ENCODE data around the gene NLK.

NLK gene

DNA sequence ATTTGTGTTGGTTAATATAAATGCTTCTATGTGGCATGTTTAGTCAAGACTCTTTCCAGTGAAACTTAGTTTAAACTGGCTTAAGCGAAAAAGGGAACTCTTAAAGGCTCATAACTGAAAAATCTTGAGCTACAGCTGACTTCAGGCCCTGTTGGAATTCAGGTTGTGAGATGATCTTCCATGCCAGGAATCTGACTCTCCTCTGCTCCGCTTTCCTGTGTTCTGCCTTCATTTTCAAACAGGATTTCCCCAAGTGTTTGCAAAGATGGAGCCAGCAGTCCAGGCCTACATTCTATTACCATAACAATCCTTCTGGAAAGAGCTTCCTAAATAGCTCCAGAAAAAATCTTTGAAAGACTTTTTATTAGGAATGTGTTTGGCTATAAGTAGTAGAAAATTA lies 134.9 kb downstream of the NLK start:
- no peaks in the 10 kb centered on the region for H3K27me3 ChIP-seq (ENCODE audit: insufficient read depth, low read length, poor library complexity)
- H2AFZ ChIP-seq (ENCODE audit: low read depth, low read length): no peak overlapping the region
- TF ChIP-seq CTCF (IDR thresholded peaks at IDR 0.05; ENCODE audit: borderline replicate concordance, extremely low read depth, low read length, poor library complexity, severe bottlenecking) (no peak), EZH2 (IDR thresholded peaks at IDR 0.05; ENCODE audit: borderline replicate concordance, low read depth, low read length, severe bottlenecking) (no peak)
- H3K4me1 ChIP-seq (ENCODE audit: insufficient read depth, low read length): no peaks in the 10 kb centered on the region
- no peak overlapping the region for H3K4me3 ChIP-seq (ENCODE audit: low read depth in 1 of 2, low read length in 2 of 2)
- H3K79me2 ChIP-seq (ENCODE audit: insufficient read depth, low read length): no peaks in the 10 kb centered on the region
- H3K9ac ChIP-seq (ENCODE audit: low read depth, low read length): no peak overlapping the region
- no peak overlapping the region for H3K27ac ChIP-seq (ENCODE audit: low read length)
- no peak overlapping the region for H3K4me2 ChIP-seq (ENCODE audit: insufficient read depth, low read length)
- no peaks in the 10 kb centered on the region for H3K9me3 ChIP-seq (ENCODE audit: insufficient read depth, low read length, severe bottlenecking)
- ATAC-seq (ENCODE audit: insufficient read depth, low read depth): no peak
- DNase-seq: no peak
- no peaks in the 10 kb centered on the region for H4K20me1 ChIP-seq (ENCODE audit: insufficient read depth, low read length)
- peaks cover 9% of the 10 kb centered on the region; the same call in 1 of the 2 replicates for H3K36me3 ChIP-seq (ENCODE audit: insufficient read depth, low read length)

GRCh38 chr17:28178800-28179199 lies 136.3 kb downstream of the NLK start:
- DNase-seq (no peak), ATAC-seq (ENCODE audit: insufficient read depth, low read depth) (no peak)
- H2AFZ ChIP-seq (ENCODE audit: low read depth, low read length): no peak overlapping the region
- no peaks in the 10 kb centered on the region for H4K20me1 ChIP-seq (ENCODE audit: insufficient read depth, low read length)
- no peaks in the 10 kb centered on the region; the same call in 1 of the 2 replicates for H3K36me3 ChIP-seq (ENCODE audit: insufficient read depth, low read length)
- no peak overlapping the region for H3K4me3 ChIP-seq (ENCODE audit: low read depth in 1 of 2, low read length in 2 of 2)
- H3K9ac ChIP-seq (ENCODE audit: low read depth, low read length): no peak overlapping the region
- no peak overlapping the region for H3K4me2 ChIP-seq (ENCODE audit: insufficient read depth, low read length)
- H3K27ac ChIP-seq (ENCODE audit: low read length): no peak overlapping the region
- H3K27me3 ChIP-seq (ENCODE audit: insufficient read depth, low read length, poor library complexity): no peaks in the 10 kb centered on the region
- no peaks in the 10 kb centered on the region for H3K4me1 ChIP-seq (ENCODE audit: insufficient read depth, low read length)
- H3K79me2 ChIP-seq (ENCODE audit: insufficient read depth, low read length): no peaks in the 10 kb centered on the region
- TF ChIP-seq EZH2 (IDR thresholded peaks at IDR 0.05; ENCODE audit: borderline replicate concordance, low read depth, low read length, severe bottlenecking) (no peak), CTCF (IDR thresholded peaks at IDR 0.05; ENCODE audit: borderline replicate concordance, extremely low read depth, low read length, poor library complexity, severe bottlenecking) (no peak)
- no peaks in the 10 kb centered on the region for H3K9me3 ChIP-seq (ENCODE audit: insufficient read depth, low read length, severe bottlenecking)

DNA sequence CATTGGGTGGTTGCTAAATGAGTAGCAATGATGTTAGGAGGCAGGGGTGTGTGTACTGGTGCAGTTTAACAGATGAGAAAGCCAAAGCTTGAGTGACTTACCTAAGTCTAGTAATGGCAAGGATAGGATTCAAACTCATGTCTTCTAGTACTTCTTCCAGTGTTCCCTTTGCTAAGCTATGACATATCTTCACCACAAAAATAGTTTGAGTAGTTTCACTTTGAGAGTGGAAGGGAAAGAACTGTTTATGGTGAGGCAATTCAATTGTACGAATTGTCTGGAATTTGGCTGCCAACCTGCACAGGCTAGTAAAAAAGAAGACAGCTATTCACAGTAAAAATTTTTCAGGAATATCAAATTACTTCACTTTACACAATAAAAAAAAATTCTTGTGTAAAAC lies 138.0 kb downstream of the NLK start:
- H3K36me3 ChIP-seq (ENCODE audit: insufficient read depth, low read length): peaks cover 12% of the 10 kb centered on the region; the same call in 1 of the 2 replicates
- no peak for TF ChIP-seq EZH2 (IDR thresholded peaks at IDR 0.05; ENCODE audit: borderline replicate concordance, low read depth, low read length, severe bottlenecking)
- no peak for TF ChIP-seq CTCF (IDR thresholded peaks at IDR 0.05; ENCODE audit: borderline replicate concordance, extremely low read depth, low read length, poor library complexity, severe bottlenecking)
- no peaks in the 10 kb centered on the region for H3K4me1 ChIP-seq (ENCODE audit: insufficient read depth, low read length)
- H3K9ac ChIP-seq (ENCODE audit: low read depth, low read length): no peak overlapping the region
- H3K79me2 ChIP-seq (ENCODE audit: insufficient read depth, low read length): no peaks in the 10 kb centered on the region
- H3K27me3 ChIP-seq (ENCODE audit: insufficient read depth, low read length, poor library complexity): no peaks in the 10 kb centered on the region
- no peaks in the 10 kb centered on the region for H4K20me1 ChIP-seq (ENCODE audit: insufficient read depth, low read length)
- peaks cover under 1% of the 10 kb centered on the region for H3K9me3 ChIP-seq (ENCODE audit: insufficient read depth, low read length, severe bottlenecking)
- no peak overlapping the region for H3K27ac ChIP-seq (ENCODE audit: low read length)
- no peak overlapping the region for H3K4me2 ChIP-seq (ENCODE audit: insufficient read depth, low read length)
- no peak overlapping the region for H2AFZ ChIP-seq (ENCODE audit: low read depth, low read length)
- H3K4me3 ChIP-seq (ENCODE audit: low read depth in 1 of 2, low read length in 2 of 2): no peak overlapping the region
- ATAC-seq (ENCODE audit: insufficient read depth, low read depth) (no peak), DNase-seq (no peak)

DNA sequence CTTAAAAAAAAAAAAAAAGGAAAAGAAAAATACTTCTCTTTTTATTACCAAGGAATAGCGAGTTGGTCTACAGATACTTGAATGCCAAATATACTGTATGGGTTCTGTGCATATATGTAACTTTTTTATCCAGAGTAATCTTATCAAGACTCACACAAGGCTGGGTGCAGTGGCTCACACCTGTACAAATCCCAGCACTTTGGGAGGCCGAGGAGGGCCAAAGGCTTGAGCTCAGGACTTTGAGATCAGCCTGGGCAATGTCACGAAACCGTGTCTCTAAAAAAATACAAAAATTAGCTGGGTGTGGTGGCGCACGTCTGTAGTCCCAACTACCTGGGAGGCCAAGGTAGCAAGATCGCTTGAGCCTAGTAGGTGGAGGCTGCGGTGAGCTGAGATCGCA lies 139.1 kb downstream of the NLK start:
- Histone ChIP-seq H3K36me3 (ENCODE audit: insufficient read depth, low read length) (peaks cover 23% of the 10 kb centered on the region; the same call in 1 of the 2 replicates), H3K4me2 (ENCODE audit: insufficient read depth, low read length) (no peak overlapping the region), H3K4me1 (ENCODE audit: insufficient read depth, low read length) (no peaks in the 10 kb centered on the region), H3K27me3 (ENCODE audit: insufficient read depth, low read length, poor library complexity) (no peaks in the 10 kb centered on the region), H3K27ac (ENCODE audit: low read length) (no peak overlapping the region), H2AFZ (ENCODE audit: low read depth, low read length) (no peak overlapping the region), H3K9ac (ENCODE audit: low read depth, low read length) (no peak overlapping the region), H3K4me3 (ENCODE audit: low read depth in 1 of 2, low read length in 2 of 2) (no peak overlapping the region), H3K9me3 (ENCODE audit: insufficient read depth, low read length, severe bottlenecking) (peaks cover 5% of the 10 kb centered on the region), H3K79me2 (ENCODE audit: insufficient read depth, low read length) (no peaks in the 10 kb centered on the region), H4K20me1 (ENCODE audit: insufficient read depth, low read length) (no peaks in the 10 kb centered on the region)
- DNase-seq (no peak), ATAC-seq (ENCODE audit: insufficient read depth, low read depth) (no peak)
- TF ChIP-seq EZH2 (IDR thresholded peaks at IDR 0.05; ENCODE audit: borderline replicate concordance, low read depth, low read length, severe bottlenecking): no peak
- no peak for TF ChIP-seq CTCF (IDR thresholded peaks at IDR 0.05; ENCODE audit: borderline replicate concordance, extremely low read depth, low read length, poor library complexity, severe bottlenecking)
